GM21526 (cell line): ENCODE measurements around the gene MAPK8.

Experiments
- ATAC-seq: cut with Tn5 transposase; IDR thresholded peaks from one replicate; pipeline ENCODE4 v1.9.1; 2021; ENCODE audit warnings: moderate library complexity; ENCODE audit not compliant: unreplicated experiment, low FRiP score

MAPK8 gene

DNA sequence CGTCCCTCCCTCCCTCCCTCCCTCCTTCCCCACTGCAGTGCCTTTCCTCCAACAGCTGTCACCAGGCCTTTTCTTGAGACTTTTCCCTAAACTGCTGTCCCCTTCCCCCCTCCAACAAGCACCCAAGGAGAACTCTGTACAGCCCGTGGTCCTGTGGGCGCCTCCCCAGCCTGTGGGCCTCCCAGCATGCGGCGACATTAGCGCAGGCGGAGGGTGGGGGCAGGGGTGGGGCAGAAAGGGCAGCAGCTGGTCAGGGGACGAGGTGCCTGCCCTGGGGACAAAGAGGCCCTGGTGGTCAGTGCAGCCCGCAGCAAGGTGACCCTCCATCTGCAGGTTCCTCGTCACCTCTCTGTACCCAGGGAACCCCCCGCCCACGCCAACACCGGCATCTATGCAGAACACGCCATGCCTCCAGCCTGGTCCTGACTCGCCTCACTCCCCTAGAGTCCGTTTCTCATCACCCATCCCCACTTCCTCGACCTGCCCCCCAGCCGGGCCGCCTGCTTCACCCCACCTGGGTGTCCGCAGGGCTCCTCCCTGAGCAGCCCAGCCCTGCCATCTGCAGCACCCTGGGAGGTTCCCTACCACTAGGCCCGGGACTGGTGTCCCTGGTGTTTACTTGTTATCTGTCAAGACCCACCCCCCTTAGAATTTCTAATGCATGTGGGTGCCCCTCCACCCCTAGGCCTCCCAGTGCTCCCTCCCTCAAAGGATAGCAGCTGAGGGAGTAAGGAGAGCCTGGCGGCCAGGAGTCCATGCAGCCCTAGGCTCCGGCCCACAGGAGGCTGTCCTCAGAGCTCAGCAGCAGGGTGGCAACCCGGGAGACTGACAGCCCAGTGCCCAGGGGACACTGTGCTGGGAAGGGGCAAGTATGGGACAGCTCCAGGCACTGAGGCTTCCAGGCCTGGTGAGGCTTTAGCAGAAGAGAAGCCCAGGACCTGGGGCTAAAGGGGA is 150.6 kb downstream of the MAPK8 start:
- ATAC-seq, result no peak

- ATAC-seq, result no peak
These were observed 151.6 kb downstream of the MAPK8 start for GRCh38 chr10:48457949-48458661.

GRCh38 chr10:48458662-48459048 is 152.2 kb downstream of the MAPK8 start:
- no peak for ATAC-seq

DNA sequence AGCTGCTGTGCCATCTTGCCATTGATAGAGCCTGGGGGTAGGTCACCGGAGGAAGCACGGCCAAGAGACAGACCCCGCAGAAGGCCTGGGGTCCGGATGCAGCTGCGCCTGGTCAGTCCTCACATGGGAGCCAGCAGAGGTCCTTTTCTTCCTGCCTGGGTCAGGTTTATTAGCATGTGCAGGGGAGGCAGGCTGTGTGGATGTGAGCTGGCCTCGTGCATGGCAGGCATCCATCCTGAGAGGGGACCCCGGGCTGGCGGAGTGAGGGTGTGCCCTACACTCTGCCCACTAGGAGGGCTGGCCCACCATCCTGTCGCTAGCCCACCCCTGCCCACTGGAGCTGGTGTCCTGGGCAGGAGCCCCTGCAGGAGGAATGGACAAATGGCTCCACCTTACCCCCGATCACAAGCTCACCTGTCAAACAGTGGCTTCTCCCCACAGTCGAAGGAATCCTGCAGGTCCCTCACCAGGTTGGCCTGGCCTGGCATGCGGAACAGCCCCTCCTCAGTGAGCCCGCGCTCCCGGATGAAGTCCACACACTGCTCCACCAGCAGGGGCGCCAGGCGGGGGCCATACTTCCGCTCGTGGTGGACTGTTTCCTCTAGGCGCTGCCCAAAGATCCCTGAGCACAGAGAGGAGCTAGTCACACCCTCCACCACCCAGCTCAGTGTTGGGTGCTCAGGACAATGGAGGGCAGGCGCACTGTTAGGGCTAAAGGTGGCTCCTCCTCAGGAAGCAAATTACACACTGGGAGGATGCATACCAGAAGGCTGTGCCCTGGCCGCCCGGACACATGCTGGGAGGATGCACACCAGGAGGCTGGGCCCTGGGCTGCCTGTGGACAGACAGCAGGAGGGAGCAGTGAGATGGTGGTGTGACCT is 153.0 kb downstream of the MAPK8 start:
- ATAC-seq, result no peak

DNA sequence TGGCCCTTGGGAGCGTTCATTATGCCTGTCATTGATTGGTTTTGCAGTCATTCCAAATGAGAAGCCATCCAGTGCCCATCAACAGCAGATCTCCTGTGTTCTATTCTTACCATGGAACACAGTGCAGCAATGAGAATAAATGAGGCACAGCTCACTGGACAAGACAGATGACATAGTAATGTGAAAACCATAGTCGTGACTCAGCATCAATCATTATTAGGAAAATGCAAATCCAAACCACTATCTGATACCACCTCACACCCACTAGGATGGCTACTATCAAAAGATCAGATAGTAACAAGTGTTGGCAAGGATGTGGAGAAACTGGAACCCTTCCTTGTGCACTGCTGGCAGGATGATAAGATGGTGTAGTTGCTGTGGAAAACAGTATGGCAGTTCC is 153.7 kb downstream of the MAPK8 start:
- no peak for ATAC-seq

- no peak for ATAC-seq
These were observed 155.4 kb downstream of the MAPK8 start for GRCh38 chr10:48461623-48462481.

DNA sequence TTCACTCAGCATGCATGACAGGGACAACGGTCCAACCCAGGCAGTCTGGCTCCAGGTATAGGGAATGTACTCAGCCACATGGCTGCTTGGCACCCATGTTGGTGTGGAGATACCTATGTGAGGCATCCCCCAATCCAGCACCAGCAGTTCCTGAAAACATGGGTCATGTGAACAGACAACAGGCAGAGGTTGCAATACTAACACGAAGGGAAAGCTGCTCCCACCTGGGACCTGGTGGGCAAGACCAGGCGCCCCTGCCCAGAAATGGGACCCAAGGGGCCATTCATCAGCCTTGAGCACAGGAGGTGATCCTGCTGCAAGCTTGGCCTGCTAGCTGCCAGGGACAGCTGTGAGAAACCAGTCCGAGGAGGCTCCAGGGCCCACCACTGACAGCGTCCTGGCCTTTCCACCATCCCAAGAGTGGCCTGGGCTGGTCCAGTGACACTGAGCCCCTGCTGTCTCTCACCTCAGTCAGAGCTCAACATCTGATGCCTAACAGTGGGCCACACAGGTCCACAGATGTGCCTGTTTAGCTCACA is 156.1 kb downstream of the MAPK8 start:
- no peak for ATAC-seq

- no peak for ATAC-seq
These were observed 157.0 kb downstream of the MAPK8 start for GRCh38 chr10:48463318-48464003.

DNA sequence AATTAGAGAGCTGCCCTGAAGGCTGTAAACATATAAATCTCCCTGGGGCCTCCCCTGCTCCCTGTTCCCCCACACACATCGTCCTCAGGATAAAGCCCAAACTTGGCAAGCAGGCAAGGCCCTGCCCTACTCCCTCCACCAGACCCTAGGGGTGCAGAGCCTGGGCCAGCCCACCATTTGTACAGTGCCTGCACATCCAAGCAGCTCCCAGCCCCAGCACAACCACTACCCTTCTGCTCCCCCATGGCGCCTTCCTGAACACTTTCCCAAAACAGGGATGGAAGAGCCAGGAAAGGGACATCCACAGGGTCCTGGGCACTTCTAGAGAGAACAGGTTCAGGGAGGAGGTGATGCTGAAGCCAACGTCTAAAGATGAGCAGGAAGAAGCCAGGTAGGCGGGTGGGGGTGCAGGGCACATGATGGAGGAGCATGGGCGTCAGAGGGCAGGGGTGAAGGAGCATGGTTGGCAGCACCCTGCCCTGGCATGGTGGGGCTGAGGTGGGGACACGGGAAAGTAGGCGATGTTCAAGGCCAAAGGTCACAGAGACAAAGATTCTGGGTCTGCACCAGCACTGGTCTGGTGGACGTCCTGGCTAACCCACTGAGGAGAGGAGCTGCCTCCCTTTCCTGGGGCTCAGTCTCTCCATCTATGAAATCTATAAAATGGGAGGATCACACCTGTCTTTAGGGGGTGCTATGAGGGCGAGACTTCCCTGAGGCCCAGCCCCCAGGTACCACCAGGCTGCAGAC is 157.8 kb downstream of the MAPK8 start:
- no peak for ATAC-seq

DNA sequence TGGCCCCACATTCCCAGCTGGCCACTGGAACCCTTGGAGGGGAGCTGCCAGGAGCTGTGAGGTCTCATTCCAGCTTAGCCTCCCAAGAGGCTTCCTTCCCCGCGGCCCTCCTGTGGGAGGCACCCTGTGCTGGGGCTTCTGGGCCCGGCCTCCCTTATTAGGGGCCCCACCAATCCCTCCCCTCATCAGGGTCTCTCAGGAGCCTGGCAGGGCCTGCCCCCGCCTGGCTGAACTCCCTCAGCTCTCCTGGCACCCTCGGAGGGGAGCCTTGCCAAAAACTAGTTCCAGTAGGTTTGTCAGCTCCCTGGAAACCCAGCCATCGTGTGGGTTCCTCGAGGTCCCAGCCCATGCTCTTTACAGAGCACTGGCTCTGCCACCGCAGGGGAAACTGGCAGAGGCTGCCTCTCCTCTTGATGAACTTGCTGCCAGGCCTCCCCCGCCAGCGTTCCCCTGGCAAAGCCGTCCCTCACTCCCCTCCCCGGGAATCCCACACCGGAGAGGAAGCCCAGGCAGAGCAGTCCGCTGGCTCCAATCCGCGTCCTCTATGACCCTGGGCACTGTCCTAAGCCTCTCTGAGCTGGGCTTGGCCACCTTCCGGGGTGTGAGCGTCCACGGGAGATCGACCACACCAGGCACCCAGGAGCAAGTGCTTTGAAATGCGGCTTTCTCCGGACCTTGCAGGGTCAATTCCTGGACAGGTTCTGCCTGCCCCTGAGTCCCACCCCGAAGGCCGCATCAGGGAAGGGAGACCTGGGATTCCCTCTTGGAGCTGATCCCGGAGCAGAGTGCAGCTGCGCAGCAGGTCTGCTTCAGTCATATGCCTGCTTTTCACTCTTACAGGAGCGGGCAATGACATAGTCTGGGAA is 158.6 kb downstream of the MAPK8 start:
- no peak for ATAC-seq

GRCh38 chr10:48465860-48466521 is 159.5 kb downstream of the MAPK8 start:
- ATAC-seq, result no peak

DNA sequence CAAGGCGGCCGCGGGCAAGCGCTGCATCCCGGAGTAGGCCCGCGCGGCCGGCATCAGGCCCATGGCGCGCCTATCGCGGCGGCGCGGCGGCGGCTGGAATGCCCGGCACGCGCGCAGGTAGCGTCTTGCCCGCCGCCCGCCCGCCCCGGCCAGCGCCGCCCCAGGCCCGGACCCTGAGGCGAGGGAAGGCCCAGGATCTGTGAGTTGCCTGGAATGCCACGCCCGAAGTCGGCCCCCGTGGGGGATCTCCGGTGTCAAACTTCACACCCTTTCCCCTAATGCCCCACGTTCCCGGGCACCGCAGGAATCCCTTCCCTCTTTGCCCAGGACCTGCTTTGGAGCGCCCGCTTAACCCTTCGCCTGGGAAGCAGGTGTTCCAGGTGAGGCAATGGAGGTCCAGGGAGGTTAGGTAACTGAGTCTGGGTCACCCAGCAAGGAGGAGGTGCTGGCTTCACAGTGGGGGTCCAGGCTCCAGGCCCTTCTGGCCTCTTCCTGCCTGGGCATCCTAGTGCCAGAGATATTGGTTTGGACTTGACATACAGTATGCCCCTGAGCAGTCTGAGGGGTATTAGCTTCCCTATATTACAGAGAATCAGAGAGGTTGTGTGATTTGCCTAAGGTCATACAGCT is 160.2 kb downstream of the MAPK8 start:
- no peak for ATAC-seq

- no peak for ATAC-seq
These were observed 161.2 kb downstream of the MAPK8 start for GRCh38 chr10:48467669-48468068.

DNA sequence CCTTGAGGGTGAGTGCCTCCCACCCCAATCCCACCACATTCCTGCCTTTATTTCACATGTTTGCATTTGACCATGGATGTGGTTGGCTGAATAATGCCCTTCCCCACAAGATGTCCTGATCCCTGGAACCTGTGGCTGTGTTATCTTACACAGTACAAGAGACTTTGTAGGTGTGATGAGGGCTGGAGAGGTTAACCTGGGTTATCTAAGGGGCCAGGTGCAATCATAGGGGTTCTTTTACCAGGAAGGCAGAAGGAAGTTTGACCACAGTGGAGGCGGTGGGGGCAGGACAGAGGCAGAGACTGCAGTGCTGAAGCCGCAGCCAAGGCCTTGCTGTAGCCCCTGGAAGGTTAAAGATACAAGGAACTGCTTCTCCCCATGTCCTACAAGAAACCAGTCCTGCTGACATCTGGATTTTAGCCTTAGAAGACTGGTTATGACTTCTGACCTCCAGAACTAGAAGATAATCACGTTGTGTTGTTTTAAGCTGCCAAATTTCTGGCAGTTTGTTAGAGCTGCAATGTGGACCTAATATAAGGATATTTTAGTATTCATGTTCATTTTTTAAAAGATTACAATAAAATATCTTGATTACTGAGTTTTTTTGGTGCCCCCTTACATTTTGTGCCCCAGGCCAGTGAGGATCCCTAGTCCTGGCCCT is 161.8 kb downstream of the MAPK8 start:
- ATAC-seq, result no peak

GRCh38 chr10:48468866-48469511 is 162.5 kb downstream of the MAPK8 start:
- ATAC-seq, result no peak
